ENCODE measurements around the gene MED25.
A peak's percentile ranks its signal among the peaks of the same experiment; 100 is the strongest.
"Not testable (repeated sequence)": the region's sequence is repeated elsewhere in the genome, so short reads cannot be mapped to it uniquely, and the experiment has no call there.

MED25 gene

GRCh38 chr19:49818649-49819370, 721 bp downstream of the MED25 start:
- DNase-seq: no peak

- DNase-seq: not testable (repeated sequence)
These were observed 1.5 kb downstream of the MED25 start for GRCh38 chr19:49819452-49820115.

GRCh38 chr19:49820125-49820524, 2.0 kb downstream of the MED25 start:
- no peak for DNase-seq

GRCh38 chr19:49823472-49823871, 5.4 kb downstream of the MED25 start:
- DNase-seq: no peak

- no peak for DNase-seq
These were observed 6.6 kb downstream of the MED25 start for GRCh38 chr19:49824662-49825061.

- DNase-seq: no peak
These were observed 8.9 kb downstream of the MED25 start for GRCh38 chr19:49827034-49827433.

- DNase-seq: no peak
These were observed 11.1 kb downstream of the MED25 start for GRCh38 chr19:49829200-49829599.

GRCh38 chr19:49829721-49830120, 11.6 kb downstream of the MED25 start:
- no peak for DNase-seq

GRCh38 chr19:49830766-49831165, 12.7 kb downstream of the MED25 start:
- no peak for DNase-seq

GRCh38 chr19:49831592-49831991, 13.5 kb downstream of the MED25 start:
- no peak for DNase-seq

GRCh38 chr19:49832556-49832955, 14.5 kb downstream of the MED25 start:
- DNase-seq: no peak

- no peak for DNase-seq
These were observed 15.5 kb downstream of the MED25 start for GRCh38 chr19:49833599-49833998.

- no peak for DNase-seq
These were observed 17.5 kb downstream of the MED25 start for GRCh38 chr19:49835562-49835961.

GRCh38 chr19:49836176-49837008, 18.3 kb downstream of the MED25 start:
- no peak for DNase-seq

GRCh38 chr19:49837009-49837310, 18.9 kb downstream of the MED25 start:
- DNase-seq: no peak

GRCh38 chr19:49837425-49837824, 19.3 kb downstream of the MED25 start:
- DNase-seq: no peak

- no peak for DNase-seq
These were observed 20.9 kb downstream of the MED25 start for GRCh38 chr19:49838885-49839588.

GRCh38 chr19:49839713-49840112, 21.6 kb downstream of the MED25 start:
- DNase-seq: no peak

GRCh38 chr19:49840321-49840720, 22.2 kb downstream of the MED25 start:
- no peak for DNase-seq

- no peak for DNase-seq
These were observed 22.7 kb downstream of the MED25 start for GRCh38 chr19:49840736-49841249.

GRCh38 chr19:49843265-49843664, 25.2 kb downstream of the MED25 start:
- DNase-seq: peak; percentile 56

- DNase-seq: no peak
These were observed 26.3 kb downstream of the MED25 start for GRCh38 chr19:49844138-49845095.
